ENCODE results near the gene ZBTB18.

ZBTB18 gene

DNA sequence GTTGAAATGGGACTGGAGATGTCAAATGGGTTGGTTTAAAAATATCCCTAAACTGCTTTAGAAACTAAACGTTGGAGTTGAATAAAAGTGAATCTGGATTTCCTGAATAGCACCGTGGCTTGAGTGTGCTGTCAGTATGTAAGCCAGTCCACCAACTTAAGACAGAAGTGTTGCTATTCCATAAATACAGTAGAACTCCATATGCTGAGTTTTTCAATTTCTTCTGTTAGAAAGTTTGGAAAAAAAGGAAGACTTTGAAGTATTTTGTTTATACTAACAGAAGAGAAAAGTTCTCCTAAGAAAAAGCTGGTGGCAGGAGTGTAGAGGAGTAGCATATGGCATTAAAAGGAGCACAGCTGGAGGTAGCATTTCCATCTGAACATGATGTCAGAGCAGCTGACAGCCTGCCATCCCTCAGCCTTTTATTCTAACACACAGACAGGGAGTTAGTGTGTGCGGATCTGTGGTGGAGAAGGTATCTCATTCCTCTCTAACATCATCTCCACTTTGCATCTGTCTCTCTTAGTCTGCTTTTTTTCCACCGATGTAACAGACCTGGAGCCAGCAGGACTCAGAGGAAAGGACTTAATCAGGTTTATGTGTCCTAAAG is at the start of gene ZBTB18:
ZBTB18 (plus strand) TSS at position 449 of the 610 bp plus-strand sequence; CDS start at position 598, 149 bp downstream.
- no peak for TF ChIP-seq CTCF (IDR thresholded peaks at IDR 0.05)

DNA sequence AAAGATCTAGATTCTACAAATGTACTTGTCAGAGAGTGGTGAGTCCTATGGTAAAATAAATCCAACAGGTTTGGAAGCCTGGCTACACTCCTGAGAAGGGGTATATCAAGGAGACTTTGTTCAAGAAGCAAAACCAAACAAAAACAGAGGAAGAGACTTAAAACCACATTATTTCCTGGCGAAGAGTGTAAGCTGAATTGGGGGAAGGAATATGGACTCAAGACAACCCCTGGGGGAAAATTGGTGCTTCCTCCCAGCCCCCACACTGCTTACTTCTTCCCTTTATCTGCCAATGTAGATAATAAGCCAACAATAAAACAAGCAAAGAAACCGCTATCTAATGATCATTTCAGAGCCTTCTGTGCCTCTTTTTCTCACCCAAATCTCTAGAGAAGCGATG is 48.4 kb upstream of the ZBTB18 start:
- TF ChIP-seq CTCF (IDR thresholded peaks at IDR 0.05) = no peak

GRCh38 chr1:244005455-244005854 is 45.6 kb upstream of the ZBTB18 start:
- TF ChIP-seq CTCF (IDR thresholded peaks at IDR 0.05) = no peak

GRCh38 chr1:244006381-244006901 is 44.6 kb upstream of the ZBTB18 start:
- no peak for TF ChIP-seq CTCF (IDR thresholded peaks at IDR 0.05)

GRCh38 chr1:244006961-244007360 is 44.1 kb upstream of the ZBTB18 start:
- no peak for TF ChIP-seq CTCF (IDR thresholded peaks at IDR 0.05)

DNA sequence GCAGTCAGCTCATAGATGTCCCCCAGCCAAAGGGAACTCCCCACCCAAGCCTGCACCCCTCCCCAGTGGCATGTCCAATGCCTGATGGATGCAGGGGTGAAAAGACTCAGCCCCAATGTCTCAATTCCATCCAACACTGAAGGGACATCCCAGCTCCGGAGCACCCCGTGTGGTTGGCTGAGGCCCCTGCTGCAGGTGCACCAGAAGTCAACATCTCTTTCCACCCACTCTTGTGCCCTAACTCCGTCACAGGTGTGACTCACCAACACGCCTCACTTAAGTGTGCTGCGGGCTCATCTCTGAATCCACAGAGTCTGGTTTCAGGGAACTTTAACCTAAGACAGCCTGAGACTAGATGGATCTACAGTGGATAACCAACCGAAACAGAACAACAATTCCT is 40.9 kb upstream of the ZBTB18 start:
- TF ChIP-seq CTCF (IDR thresholded peaks at IDR 0.05) = no peak

DNA sequence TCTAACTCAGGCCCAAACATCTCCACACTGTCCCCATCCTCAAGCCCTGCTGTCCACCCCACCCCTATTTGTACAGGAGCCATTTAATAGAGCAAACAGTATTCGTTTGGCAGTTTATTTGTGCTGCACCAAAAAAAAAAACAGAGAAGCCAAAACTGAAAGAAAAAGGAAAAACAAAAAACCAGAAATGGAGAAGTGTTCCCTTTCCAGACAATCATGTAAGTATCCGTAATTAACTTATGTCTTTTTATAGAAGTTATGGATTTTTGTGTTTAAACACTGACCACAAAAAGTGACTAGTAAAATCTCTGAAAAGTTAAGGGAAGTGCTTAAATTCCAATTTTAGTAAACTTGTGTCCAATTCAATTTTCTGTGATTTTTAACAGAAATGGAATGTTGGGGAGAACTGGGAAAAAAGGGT is 40.4 kb upstream of the ZBTB18 start:
- TF ChIP-seq CTCF (IDR thresholded peaks at IDR 0.05) = no peak

DNA sequence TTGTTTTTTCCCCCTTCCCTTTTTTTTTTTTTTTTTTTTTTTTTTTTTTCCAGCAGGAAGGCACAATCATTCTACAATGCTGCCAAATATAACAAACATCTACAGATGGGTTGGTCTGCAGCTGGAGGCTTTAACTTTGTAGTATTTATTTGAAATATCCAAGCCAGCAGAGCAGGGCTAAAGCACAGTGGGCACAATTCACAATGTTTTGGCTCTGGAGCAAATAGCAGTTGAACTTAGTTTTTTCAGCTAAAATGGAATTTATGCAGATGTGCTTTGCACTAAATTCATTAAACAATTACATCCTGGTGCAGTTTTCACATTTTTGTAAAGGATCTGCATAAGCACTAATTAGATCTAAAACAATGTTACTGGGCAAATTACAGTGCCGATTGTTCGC is 39.8 kb upstream of the ZBTB18 start:
- no peak for TF ChIP-seq CTCF (IDR thresholded peaks at IDR 0.05)

Measured in LNCAP (cell line).